ENCODE data around the gene SHC4. TPM values are rescaled to one million over a fixed set of nuclear protein-coding genes. Genes with fewer than 3 reads are reported as not detected.

Gene SHC4
- total RNA-seq, 1 experiment from 2014 or later: 0.63 TPM

- H3K27ac Mint-ChIP-seq: no peak overlapping the region
- ChIA-PET POLR2A (no interaction called here), CTCF (interaction anchor here (0.5 to 1.2 kb wide), 2 partner anchors 100 to 447 kb away, joined by 3 to 4 read pairs; no protein-coding TSS in a partner anchor)
- H3K4me3 Mint-ChIP-seq: no peak overlapping the region
- peaks cover 4% of the 10 kb centered on the region for H3K36me3 Mint-ChIP-seq
- no peak for ATAC-seq
- H3K9me3 Mint-ChIP-seq: no peaks in the 10 kb centered on the region
- peaks cover 17% of the 10 kb centered on the region for H3K27me3 Mint-ChIP-seq (ENCODE audit: low read depth)
- no peak for DNase-seq (ENCODE audit: low spot score)
- H3K4me1 Mint-ChIP-seq: peaks cover 27% of the 10 kb centered on the region
- TF ChIP-seq SOX15 (CRISPR knock-in tag; IDR thresholded peaks at IDR 0.05) (no peak), NFYB (CRISPR knock-in tag; conservative IDR thresholded peaks at IDR 0.05; ENCODE audit: low read depth) (no peak), FOXP1 (CRISPR knock-in tag; IDR thresholded peaks at IDR 0.05; ENCODE audit: borderline replicate concordance) (no peak), PRRX2 (CRISPR knock-in tag; IDR thresholded peaks at IDR 0.05) (no peak), GTF2I (CRISPR knock-in tag; conservative IDR thresholded peaks at IDR 0.05) (no peak), ZNF121 (CRISPR knock-in tag; IDR thresholded peaks at IDR 0.05) (no peak), JAZF1 (CRISPR knock-in tag; IDR thresholded peaks at IDR 0.05) (no peak), ATF6 (CRISPR knock-in tag; IDR thresholded peaks at IDR 0.05) (no peak), FOXJ3 (CRISPR knock-in tag; IDR thresholded peaks at IDR 0.05; ENCODE audit: borderline replicate concordance) (no peak), ATF2 (CRISPR knock-in tag; IDR thresholded peaks at IDR 0.05; ENCODE audit: borderline replicate concordance, low read depth) (no peak), ELF4 (CRISPR knock-in tag; IDR thresholded peaks at IDR 0.05; ENCODE audit: low read depth) (no peak)
- TF ChIP-seq, protein P1, sequence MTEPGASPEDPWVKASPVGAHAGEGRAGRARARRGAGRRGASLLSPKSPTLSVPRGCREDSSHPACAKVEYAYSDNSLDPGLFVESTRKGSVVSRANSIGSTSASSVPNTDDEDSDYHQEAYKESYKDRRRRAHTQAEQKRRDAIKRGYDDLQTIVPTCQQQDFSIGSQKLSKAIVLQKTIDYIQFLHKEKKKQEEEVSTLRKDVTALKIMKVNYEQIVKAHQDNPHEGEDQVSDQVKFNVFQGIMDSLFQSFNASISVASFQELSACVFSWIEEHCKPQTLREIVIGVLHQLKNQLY (CRISPR knock-in tag; IDR thresholded peaks at IDR 0.05): no peak
- TF ChIP-seq, protein P2, sequence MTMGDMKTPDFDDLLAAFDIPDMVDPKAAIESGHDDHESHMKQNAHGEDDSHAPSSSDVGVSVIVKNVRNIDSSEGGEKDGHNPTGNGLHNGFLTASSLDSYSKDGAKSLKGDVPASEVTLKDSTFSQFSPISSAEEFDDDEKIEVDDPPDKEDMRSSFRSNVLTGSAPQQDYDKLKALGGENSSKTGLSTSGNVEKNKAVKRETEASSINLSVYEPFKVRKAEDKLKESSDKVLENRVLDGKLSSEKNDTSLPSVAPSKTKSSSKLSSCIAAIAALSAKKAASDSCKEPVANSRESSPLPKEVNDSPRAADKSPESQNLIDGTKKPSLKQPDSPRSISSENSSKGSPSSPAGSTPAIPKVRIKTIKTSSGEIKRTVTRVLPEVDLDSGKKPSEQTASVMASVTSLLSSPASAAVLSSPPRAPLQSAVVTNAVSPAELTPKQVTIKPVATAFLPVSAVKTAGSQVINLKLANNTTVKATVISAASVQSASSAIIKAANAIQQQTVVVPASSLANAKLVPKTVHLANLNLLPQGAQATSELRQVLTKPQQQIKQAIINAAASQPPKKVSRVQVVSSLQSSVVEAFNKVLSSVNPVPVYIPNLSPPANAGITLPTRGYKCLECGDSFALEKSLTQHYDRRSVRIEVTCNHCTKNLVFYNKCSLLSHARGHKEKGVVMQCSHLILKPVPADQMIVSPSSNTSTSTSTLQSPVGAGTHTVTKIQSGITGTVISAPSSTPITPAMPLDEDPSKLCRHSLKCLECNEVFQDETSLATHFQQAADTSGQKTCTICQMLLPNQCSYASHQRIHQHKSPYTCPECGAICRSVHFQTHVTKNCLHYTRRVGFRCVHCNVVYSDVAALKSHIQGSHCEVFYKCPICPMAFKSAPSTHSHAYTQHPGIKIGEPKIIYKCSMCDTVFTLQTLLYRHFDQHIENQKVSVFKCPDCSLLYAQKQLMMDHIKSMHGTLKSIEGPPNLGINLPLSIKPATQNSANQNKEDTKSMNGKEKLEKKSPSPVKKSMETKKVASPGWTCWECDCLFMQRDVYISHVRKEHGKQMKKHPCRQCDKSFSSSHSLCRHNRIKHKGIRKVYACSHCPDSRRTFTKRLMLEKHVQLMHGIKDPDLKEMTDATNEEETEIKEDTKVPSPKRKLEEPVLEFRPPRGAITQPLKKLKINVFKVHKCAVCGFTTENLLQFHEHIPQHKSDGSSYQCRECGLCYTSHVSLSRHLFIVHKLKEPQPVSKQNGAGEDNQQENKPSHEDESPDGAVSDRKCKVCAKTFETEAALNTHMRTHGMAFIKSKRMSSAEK (CRISPR knock-in tag; IDR thresholded peaks at IDR 0.05; ENCODE audit: borderline replicate concordance): no peak
These were observed 88.3 kb downstream of the SHC4 start for GRCh38 chr15:48875241-48875960.

GRCh38 chr15:48872632-48873031, 91.1 kb downstream of the SHC4 start:
- Mint-ChIP-seq H3K27me3 (ENCODE audit: low read depth) (peaks cover 17% of the 10 kb centered on the region), H3K36me3 (no peaks in the 10 kb centered on the region), H3K4me1 (peaks cover 2% of the 10 kb centered on the region), H3K4me3 (no peak overlapping the region), H3K9me3 (no peaks in the 10 kb centered on the region), H3K27ac (no peak overlapping the region)
- ChIA-PET CTCF (interaction anchor here (1.3 to 1.4 kb wide), 3 partner anchors 10 to 103 kb away, joined by 3 to 6 read pairs (median 4); no protein-coding TSS in a partner anchor), POLR2A (no interaction called here)
- ATAC-seq (no peak), DNase-seq (ENCODE audit: low spot score) (no peak)
- TF ChIP-seq, protein P3, sequence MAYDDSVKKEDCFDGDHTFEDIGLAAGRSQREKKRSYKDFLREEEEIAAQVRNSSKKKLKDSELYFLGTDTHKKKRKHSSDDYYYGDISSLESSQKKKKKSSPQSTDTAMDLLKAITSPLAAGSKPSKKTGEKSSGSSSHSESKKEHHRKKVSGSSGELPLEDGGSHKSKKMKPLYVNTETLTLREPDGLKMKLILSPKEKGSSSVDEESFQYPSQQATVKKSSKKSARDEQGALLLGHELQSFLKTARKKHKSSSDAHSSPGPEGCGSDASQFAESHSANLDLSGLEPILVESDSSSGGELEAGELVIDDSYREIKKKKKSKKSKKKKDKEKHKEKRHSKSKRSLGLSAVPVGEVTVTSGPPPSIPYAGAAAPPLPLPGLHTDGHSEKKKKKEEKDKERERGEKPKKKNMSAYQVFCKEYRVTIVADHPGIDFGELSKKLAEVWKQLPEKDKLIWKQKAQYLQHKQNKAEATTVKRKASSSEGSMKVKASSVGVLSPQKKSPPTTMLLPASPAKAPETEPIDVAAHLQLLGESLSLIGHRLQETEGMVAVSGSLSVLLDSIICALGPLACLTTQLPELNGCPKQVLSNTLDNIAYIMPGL (CRISPR knock-in tag; IDR thresholded peaks at IDR 0.05): no peak
- no peak for TF ChIP-seq ZNF121 (CRISPR knock-in tag; IDR thresholded peaks at IDR 0.05)
- TF ChIP-seq KAT7 (CRISPR knock-in tag; IDR thresholded peaks at IDR 0.05; ENCODE audit: borderline replicate concordance): no peak
- no peak for TF ChIP-seq JUN (CRISPR knock-in tag; IDR thresholded peaks at IDR 0.05)
- TF ChIP-seq CREB1 (CRISPR knock-in tag; IDR thresholded peaks at IDR 0.05): no peak
- TF ChIP-seq CDX4 (CRISPR knock-in tag; IDR thresholded peaks at IDR 0.05; ENCODE audit: borderline replicate concordance): no peak
- TF ChIP-seq ERG (CRISPR knock-in tag; IDR thresholded peaks at IDR 0.05): no peak
- no peak for TF ChIP-seq NR2C2 (CRISPR knock-in tag; IDR thresholded peaks at IDR 0.05)
